ENCODE data around the gene NCKAP5.

Gene NCKAP5

GRCh38 chr2:132772340-132772739 is 795.9 kb downstream of the NCKAP5 start:
- DNase-seq (ENCODE audit: low read depth), result no peak
- TF ChIP-seq MAX (IDR thresholded peaks at IDR 0.05; ENCODE audit: low read depth, low read length) (no peak), MYC (IDR thresholded peaks at IDR 0.05; ENCODE audit: low read depth, low read length) (no peak), CTCF (IDR thresholded peaks at IDR 0.05; ENCODE audit: low read depth, low read length) (no peak), POLR2A (IDR thresholded peaks at IDR 0.05; ENCODE audit: extremely low read depth, insufficient read length) (no peak)
- no peak overlapping the region for H3K4me3 ChIP-seq (ENCODE audit: low read depth, low read length)

- no peak for TF ChIP-seq CTCF (IDR thresholded peaks at IDR 0.05; ENCODE audit: low read depth, low read length)
- no peak for TF ChIP-seq MAX (IDR thresholded peaks at IDR 0.05; ENCODE audit: low read depth, low read length)
- no peak for TF ChIP-seq MYC (IDR thresholded peaks at IDR 0.05; ENCODE audit: low read depth, low read length)
- no peak for TF ChIP-seq POLR2A (IDR thresholded peaks at IDR 0.05; ENCODE audit: extremely low read depth, insufficient read length)
- H3K4me3 ChIP-seq (ENCODE audit: low read depth, low read length), result no peak overlapping the region
- no peak for DNase-seq (ENCODE audit: low read depth)
Measured at GRCh38 chr2:132766573-132766972, 801.7 kb downstream of the NCKAP5 start.

GRCh38 chr2:132761437-132761836 is 806.8 kb downstream of the NCKAP5 start:
- DNase-seq (ENCODE audit: low read depth), result no peak

GRCh38 chr2:132760971-132761370 is 807.3 kb downstream of the NCKAP5 start:
- TF ChIP-seq MYC (IDR thresholded peaks at IDR 0.05; ENCODE audit: low read depth, low read length), result no peak
- no peak for TF ChIP-seq CTCF (IDR thresholded peaks at IDR 0.05; ENCODE audit: low read depth, low read length)
- no peak for TF ChIP-seq MAX (IDR thresholded peaks at IDR 0.05; ENCODE audit: low read depth, low read length)
- TF ChIP-seq POLR2A (IDR thresholded peaks at IDR 0.05; ENCODE audit: extremely low read depth, insufficient read length), result no peak
- no peak for DNase-seq (ENCODE audit: low read depth)
- no peak overlapping the region for H3K4me3 ChIP-seq (ENCODE audit: low read depth, low read length)

More at GRCh38 chr2:132761437-132761836, 806.8 kb downstream of the NCKAP5 start:
- H3K4me3 ChIP-seq (ENCODE audit: low read depth, low read length), result no peak overlapping the region
- no peak for TF ChIP-seq CTCF (IDR thresholded peaks at IDR 0.05; ENCODE audit: low read depth, low read length)
- no peak for TF ChIP-seq POLR2A (IDR thresholded peaks at IDR 0.05; ENCODE audit: extremely low read depth, insufficient read length)

- TF ChIP-seq MAX (IDR thresholded peaks at IDR 0.05; ENCODE audit: low read depth, low read length) (no peak), CTCF (IDR thresholded peaks at IDR 0.05; ENCODE audit: low read depth, low read length) (no peak), MYC (IDR thresholded peaks at IDR 0.05; ENCODE audit: low read depth, low read length) (no peak), POLR2A (IDR thresholded peaks at IDR 0.05; ENCODE audit: extremely low read depth, insufficient read length) (no peak)
- no peak for DNase-seq (ENCODE audit: low read depth)
- H3K4me3 ChIP-seq (ENCODE audit: low read depth, low read length), result no peak overlapping the region
Measured at GRCh38 chr2:132760405-132760804, 807.9 kb downstream of the NCKAP5 start.

GRCh38 chr2:132758995-132759394 is 809.3 kb downstream of the NCKAP5 start:
- DNase-seq (ENCODE audit: low read depth), result no peak
- H3K4me3 ChIP-seq (ENCODE audit: low read depth, low read length), result no peak overlapping the region
- no peak for TF ChIP-seq CTCF (IDR thresholded peaks at IDR 0.05; ENCODE audit: low read depth, low read length)
- TF ChIP-seq MYC (IDR thresholded peaks at IDR 0.05; ENCODE audit: low read depth, low read length), result no peak
- TF ChIP-seq POLR2A (IDR thresholded peaks at IDR 0.05; ENCODE audit: extremely low read depth, insufficient read length), result no peak
- TF ChIP-seq MAX (IDR thresholded peaks at IDR 0.05; ENCODE audit: low read depth, low read length), result no peak

Data from NB4 (cell line).